BJ (cell line): Measurements from ENCODE around the gene DENND5B. TPM values are rescaled to one million over a fixed set of nuclear protein-coding genes. Genes with fewer than 3 reads are reported as not detected.

ENCODE experiments used
- CTCF ChIA-PET: fragments of 350-600 bp; formaldehyde crosslinking; extraction: SDS; loops from one replicate; lab custom pipeline; 2021; ENCODE audit warnings: antibody characterized with exemption, inconsistent platforms; lab: Yijun Ruan, JAX
- POLR2A ChIA-PET: fragments of 300-600 bp; sonication (Branson Sonifier 250); formaldehyde crosslinking; extraction: SDS; loops from one replicate; lab custom pipeline; 2021; ENCODE audit warnings: antibody characterized with exemption; lab: Charles Lee
- DNase-seq: peaks from one replicate; pipeline ENCODE4 v3.0.0-alpha.2; 2011; ENCODE audit warnings: low read depth
- H3K27me3 ChIP-seq: 2 replicates; pipeline ENCODE4 v1.6.0; 2011; ENCODE audit warnings: low read length; ENCODE audit not compliant: control insufficient read depth, insufficient read depth
- H3K36me3 ChIP-seq: 2 replicates; pipeline ENCODE4 v1.5.1; 2011; ENCODE audit warnings: low read length; ENCODE audit not compliant: control insufficient read depth, insufficient read depth
- H3K4me3 ChIP-seq: 2 replicates; pipeline ENCODE4 v1.5.1; 2011; ENCODE audit warnings: low read depth, mild to moderate bottlenecking, control low read depth, low read length
- CTCF ChIP-seq: IDR thresholded peaks from 2 replicates; pipeline ENCODE4 v1.5.1; 2011; ENCODE audit warnings: low read depth, mild to moderate bottlenecking, control low read depth, inconsistent platforms, low read length, moderate library complexity; ENCODE audit not compliant: insufficient read depth
- polyA plus RNA-seq: library from polyadenylated mRNA; depleted of rRNA; stranded (reverse); fragments of >200 nt; gene quantifications from 2 replicates; pipeline ENCODE4 v1.2.3, GENCODE V29; 2011

DENND5B gene
- polyA plus RNA-seq, 1 experiment = 5.4 TPM

GRCh38 chr12:31531893-31532292 lies 59.0 kb downstream of the DENND5B start:
- POLR2A ChIA-PET = no interaction called here
- no peak overlapping the region for H3K4me3 ChIP-seq
- H3K27me3 ChIP-seq = no peaks in the 10 kb centered on the region
- DNase-seq = no peak
- CTCF ChIA-PET = no interaction called here
- no peaks in the 10 kb centered on the region for H3K36me3 ChIP-seq
- TF ChIP-seq CTCF = no peak

GRCh38 chr12:31528095-31528494 lies 62.8 kb downstream of the DENND5B start:
- Histone ChIP-seq H3K4me3 (no peak overlapping the region), H3K27me3 (no peaks in the 10 kb centered on the region), H3K36me3 (no peaks in the 10 kb centered on the region)
- POLR2A ChIA-PET = no interaction called here
- no peak for TF ChIP-seq CTCF
- DNase-seq = no peak
- CTCF ChIA-PET = no interaction called here

- no peaks in the 10 kb centered on the region for H3K27me3 ChIP-seq
- no peaks in the 10 kb centered on the region for H3K36me3 ChIP-seq
- no peak for DNase-seq
- no peak for TF ChIP-seq CTCF
- H3K4me3 ChIP-seq = no peak overlapping the region
- CTCF ChIA-PET = interaction anchor here (1.1 kb wide), 1 partner anchor 124 kb away, joined by 4 read pairs; no protein-coding TSS in a partner anchor
- POLR2A ChIA-PET = no interaction called here
Measured at GRCh38 chr12:31527083-31527482, 63.9 kb downstream of the DENND5B start.

GRCh38 chr12:31526158-31526546 lies 64.8 kb downstream of the DENND5B start:
- ChIA-PET POLR2A (no interaction called here), CTCF (no interaction called here)
- H3K4me3 ChIP-seq = no peak overlapping the region
- no peaks in the 10 kb centered on the region for H3K27me3 ChIP-seq
- H3K36me3 ChIP-seq = no peaks in the 10 kb centered on the region
- DNase-seq = no peak
- TF ChIP-seq CTCF = no peak

GRCh38 chr12:31525496-31526157 lies 65.3 kb downstream of the DENND5B start:
- Histone ChIP-seq H3K4me3 (no peak overlapping the region), H3K27me3 (no peaks in the 10 kb centered on the region), H3K36me3 (no peaks in the 10 kb centered on the region)
- no peak for DNase-seq
- CTCF ChIA-PET = no interaction called here
- no peak for TF ChIP-seq CTCF
- POLR2A ChIA-PET = interaction anchor here (0.6 kb wide), 1 partner anchor 17 kb away, joined by 3 read pairs; no protein-coding TSS in a partner anchor
